ENCODE measurements around the gene AK9.
A peak's percentile ranks its signal among the peaks of the same experiment; 100 is the strongest.

Gene AK9

DNA sequence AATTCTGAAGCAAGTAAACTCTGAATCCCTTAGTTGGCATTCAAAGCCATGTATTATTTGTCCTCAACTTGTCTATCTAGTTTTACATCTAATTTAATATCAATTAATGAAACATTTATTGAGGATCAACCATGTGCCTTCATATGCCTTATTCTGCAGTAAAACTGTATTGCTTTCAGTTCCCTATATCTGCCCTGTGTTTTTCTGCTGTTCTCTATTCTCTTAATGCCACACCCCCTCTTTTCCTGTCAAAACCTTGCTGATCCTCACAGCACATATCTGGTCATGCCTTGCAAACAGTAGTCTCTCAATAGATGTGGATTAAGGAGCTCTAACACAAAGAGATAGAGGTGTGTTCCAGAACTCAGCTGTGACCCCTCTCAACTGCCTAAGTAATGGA is 2.1 kb upstream of the AK9 start:
- DNase-seq: no peak

DNA sequence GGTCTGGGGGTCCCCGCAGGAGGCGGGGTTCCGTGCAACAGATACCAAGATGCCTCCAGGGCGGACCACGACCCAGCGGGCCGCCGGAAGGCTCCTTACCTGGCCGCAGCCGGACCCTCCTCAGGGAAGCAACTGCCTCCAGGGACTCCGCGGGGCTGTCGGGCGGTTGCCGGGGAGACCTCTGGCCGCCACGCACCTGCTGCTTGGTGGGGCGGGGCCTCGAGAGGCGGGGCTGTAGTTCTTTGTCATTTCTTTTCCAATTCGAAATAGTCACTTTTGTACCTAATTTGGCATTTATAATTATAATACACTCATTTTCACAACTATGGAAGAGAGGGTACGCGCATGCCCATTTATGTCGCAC is 647 bp downstream of the AK9 start:
- DNase-seq: peak; percentile 28

DNA sequence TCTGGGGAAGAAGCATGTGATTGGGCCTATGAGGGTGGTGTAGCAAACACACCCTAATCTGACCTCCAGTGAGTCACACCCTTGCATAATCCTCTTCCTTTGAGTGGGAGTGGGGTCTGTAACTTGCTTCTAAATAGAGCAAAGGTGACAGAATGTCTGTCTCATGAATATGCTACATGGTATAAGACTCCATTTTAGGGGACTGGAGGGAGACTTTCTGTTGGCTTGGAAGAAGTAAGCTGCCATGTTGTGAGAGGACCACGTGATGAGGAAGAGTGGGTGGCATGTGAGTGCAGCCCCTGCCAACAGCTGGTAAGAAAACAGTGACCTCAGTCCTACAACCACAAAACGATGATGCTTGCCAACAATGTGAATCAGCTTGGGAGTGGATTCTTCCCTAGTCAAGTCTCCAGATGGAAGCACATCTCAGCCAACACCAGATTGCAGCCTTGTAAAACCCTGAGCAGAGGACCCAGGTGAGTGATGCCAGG is 3.7 kb downstream of the AK9 start:
- DNase-seq: no peak

DNA sequence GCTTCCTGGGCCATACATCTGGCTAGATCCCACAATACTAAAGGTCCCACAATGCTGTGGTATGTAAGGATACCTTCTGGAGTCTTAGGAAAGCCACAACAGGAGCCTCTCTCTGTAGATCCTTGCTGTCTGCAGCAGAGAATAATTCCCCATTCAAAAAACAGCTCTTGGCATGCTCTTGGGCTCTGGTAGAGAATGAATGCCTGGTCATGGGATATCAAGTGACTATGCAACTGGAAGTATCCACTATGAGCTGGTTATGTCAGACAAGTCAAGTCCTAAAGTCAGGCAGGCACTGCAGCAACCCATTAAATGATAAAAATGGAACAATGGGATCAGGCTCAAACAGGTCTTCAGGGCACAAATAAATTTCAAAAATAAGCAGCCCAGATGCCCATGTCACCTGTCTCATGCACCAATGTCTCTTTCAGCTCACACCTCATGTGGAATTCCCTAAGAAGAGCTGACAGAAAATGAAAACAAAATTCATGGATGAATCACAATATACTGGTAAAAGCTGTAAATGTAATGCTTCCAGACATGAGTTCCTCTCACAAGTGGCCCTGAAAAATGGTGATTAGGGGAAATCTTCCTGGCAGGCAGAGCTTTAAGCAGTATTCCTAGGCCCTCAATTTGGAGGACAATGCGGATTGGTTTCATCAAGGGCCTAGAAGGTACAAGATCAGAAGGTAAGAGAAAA is 4.3 kb downstream of the AK9 start:
- no peak for DNase-seq

GRCh38 chr6:109678661-109679505 is 12.1 kb downstream of the AK9 start:
- DNase-seq: peak; percentile 72

- no peak for DNase-seq
Measured at GRCh38 chr6:109678240-109678639, 12.8 kb downstream of the AK9 start.

GRCh38 chr6:109676724-109677123 is 14.3 kb downstream of the AK9 start:
- no peak for DNase-seq

- DNase-seq: no peak
Measured at GRCh38 chr6:109672839-109673238, 18.2 kb downstream of the AK9 start.

GRCh38 chr6:109672175-109672574 is 18.8 kb downstream of the AK9 start:
- DNase-seq: no peak

DNA sequence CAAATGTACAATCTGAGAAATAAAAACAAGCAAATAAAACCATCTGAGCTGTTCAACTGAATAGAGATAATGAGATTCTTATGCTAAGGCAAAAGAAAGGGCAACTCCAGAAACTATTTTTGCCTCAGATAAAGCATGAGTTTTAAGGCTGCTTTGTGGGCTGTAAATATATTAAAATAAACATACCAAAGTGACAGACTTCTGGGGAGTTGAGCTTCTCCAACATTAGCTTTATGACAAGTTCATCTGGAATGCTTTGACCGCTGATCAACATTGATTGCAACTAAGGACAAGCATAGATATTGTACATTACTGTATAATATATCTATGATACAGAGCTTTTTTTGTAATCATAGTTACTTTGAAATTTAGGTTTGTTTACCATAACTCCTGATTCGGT is 19.3 kb downstream of the AK9 start:
- DNase-seq: no peak

DNA sequence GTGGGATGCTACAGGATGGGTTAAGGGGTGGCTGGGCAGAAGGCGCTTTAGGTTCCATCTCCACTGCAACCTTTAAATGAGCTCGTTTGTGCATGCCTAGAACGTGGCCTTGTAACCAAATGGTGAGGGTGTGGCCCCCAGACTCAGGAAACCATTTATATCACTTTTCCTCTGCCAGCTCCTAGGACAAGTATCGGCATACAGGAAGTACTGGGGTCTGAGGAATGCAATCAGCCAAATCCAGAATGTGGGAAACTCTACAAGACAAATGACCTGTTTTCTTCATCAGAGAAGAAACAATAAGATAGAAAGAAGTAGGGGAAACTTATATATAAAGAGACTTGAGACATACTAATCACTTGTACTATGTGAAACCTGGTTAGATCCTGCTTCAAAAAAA is 21.2 kb downstream of the AK9 start:
- no peak for DNase-seq

- no peak for DNase-seq
Measured at GRCh38 chr6:109662192-109662591, 28.8 kb downstream of the AK9 start.

DNA sequence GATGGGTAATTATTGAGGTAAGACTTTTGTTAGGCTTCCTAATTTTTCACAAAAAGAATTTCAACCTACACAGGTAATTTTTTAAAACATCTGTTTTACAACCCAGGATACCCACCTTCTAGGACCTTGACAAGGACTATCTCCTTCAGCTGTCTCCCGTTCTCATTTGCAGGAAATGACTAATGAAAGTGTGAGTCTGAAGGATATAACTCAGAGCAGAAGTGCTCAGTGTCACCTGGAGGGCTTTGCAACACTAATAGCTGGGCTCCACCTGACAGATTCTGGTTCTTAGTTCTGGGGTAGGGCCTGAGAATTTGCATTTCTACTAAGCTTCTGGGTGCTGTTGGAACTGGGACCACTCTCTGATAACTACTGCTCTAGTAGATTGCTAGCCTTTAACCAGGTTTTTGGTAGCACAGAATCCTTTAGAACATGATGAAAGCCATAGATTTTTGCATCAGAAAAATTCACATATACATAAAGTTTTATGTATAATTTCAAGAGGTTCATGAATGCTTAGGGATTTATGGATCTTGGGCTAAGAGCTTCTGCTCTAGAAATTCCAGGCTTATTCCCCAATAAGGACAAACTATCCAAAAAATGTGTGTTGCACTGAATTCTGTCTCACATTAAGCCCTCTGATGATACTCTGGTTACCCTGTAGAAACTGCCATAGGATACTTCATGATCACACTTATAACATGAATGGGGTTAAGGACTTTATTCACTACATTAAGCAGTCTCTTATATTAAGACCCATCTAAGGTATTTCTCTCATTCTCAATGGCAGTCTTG is 30.3 kb downstream of the AK9 start:
- DNase-seq: no peak

GRCh38 chr6:109655761-109656262 is 35.2 kb downstream of the AK9 start:
- no peak for DNase-seq

DNA sequence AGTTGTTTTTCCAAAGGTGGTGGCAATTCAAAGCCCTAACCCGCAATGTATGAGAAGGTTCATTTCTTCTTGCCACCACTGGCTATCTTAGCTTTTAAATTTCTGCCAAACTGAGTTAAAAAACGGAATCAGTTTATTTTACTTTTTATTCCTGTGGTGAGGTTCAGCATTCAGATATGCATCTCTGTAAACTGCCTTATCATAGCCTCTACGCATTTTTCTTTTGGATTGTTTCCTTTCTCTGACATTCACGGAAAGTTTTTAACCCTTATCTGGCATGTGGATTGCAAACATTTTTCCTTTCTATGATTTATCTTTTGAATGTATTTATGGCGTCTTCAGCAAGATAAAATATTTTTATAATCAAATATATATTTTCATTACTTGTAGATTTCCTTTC is 37.7 kb downstream of the AK9 start:
- no peak for DNase-seq

DNA sequence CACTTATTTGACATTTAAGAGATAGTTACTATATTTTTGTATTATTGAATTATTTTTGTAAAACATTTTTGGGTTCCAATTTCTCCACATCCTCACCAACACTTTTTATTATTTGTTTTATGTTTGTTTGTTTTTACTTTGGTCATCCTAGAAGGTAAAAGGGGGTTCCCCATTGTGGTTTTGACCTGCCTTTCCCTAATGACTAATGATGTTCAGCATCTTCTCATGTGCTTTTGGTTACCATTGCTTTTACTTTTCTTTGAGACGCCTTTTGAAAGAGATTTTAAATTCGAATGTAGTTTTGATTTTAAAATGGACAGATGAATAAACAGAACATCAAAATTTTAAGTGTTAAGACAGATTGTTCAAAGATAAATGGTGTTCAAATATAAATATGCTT is 46.9 kb downstream of the AK9 start:
- DNase-seq: no peak

GRCh38 chr6:109632405-109632804 is 58.6 kb downstream of the AK9 start:
- DNase-seq: no peak

DNA sequence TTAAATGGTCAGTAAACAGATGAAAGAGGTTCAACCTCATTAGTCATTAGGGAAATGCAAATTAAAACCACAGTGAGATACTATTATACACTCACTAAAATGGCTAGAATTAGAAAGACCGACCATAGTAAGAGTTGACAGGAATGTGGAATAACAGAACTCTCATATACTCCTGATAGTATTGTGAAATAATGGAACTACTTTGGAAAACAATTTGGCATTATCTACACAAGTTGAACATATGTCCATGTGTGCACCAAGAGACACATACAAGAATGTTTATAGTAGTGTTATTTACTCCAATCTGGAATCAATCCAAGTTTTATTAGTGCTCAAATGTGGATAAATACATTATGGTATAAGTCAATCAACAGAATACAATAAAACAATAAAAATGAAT is 59.6 kb downstream of the AK9 start:
- no peak for DNase-seq

- no peak for DNase-seq
Measured at GRCh38 chr6:109628158-109629000, 62.6 kb downstream of the AK9 start.

- DNase-seq: no peak
Measured at GRCh38 chr6:109626311-109626710, 64.7 kb downstream of the AK9 start.

- DNase-seq: no peak
Measured at GRCh38 chr6:109625199-109625598, 65.8 kb downstream of the AK9 start.

GRCh38 chr6:109623288-109623687 is 67.7 kb downstream of the AK9 start:
- no peak for DNase-seq

Data from DMS153 (cell line).